OCI-LY1 (cell line): ENCODE data around the gene SNRPD3.

Experiments
- CTCF ChIP-seq: fragments of 200-600 bp; sonication (generic), shearing (Covaris generic); IDR thresholded peaks from 2 replicates; pipeline ENCODE4 v1.5.1; 2017; ENCODE audit warnings: mild to moderate bottlenecking, antibody characterized with exemption, low read length, moderate library complexity, mixed read lengths
- EZH2 ChIP-seq: fragments of 200-600 bp; sonication (generic), shearing (Covaris generic); IDR thresholded peaks from 2 replicates; pipeline ENCODE4 v1.8.0; 2017; ENCODE audit warnings: borderline replicate concordance, mixed run types, mild to moderate bottlenecking, antibody characterized with exemption, low read length, moderate library complexity, mixed read lengths

DNA sequence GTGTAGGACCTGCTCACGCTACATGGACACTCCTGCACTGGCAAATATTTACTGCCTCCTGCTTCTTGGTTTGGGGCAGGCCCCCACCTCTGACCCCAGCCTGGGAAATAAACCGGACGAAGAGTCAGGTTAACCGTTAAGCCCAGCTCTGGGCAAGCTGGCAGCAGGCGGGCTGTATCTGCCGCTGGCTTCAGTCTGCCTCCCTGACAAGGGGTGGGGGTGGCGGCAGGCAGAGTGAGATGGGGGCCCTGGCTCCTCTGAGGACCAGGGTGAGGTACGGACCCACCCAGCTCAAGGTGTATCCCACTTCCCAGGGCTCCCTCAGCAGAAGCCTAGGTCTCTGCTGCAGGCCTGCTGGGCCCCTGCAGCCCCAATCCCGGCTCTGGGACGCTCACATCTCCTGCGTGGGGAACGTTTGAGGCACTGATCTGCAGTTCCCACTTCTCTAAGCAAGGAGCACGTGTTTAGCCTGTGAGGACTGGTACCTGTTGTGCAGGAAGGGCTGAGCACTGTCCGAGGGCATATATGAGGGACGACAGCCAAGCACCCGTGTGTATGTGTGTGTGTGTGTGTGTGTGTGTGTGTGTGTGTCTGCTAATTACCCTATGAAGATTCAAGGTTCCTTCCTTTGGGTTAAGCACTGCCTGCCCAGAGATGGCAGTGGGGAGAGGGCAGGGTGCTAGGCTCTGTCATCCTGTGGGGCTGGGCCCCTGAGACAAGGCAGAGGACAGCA lies 38.2 kb downstream of the SNRPD3 start:
- TF ChIP-seq CTCF (no peak), EZH2 (no peak)
